Activated naive CD8-positive, alpha-beta T cell treated with anti-CD3 and anti-CD28 coated beads, Interleukin-2, amount 50 U/mL, for 24 hours (primary cell): ENCODE results near the gene MIEF1.

Source experiments
- ATAC-seq: fragments of 150-1000 bp; cut with Tn5 transposase; one replicate; pipeline ENCODE4 v1.10.0; 2021
- DNase-seq: peaks from one replicate; pipeline ENCODE4 v3.0.0; 2021
- H3K27ac Mint-ChIP-seq: one replicate; pipeline ENCODE4 v1.8.0; 2021; ENCODE audit warnings: mild to moderate bottlenecking, mixed read lengths
- H3K27me3 Mint-ChIP-seq: one replicate; pipeline ENCODE4 v1.8.0; 2021; ENCODE audit warnings: mixed read lengths
- H3K36me3 Mint-ChIP-seq: one replicate; pipeline ENCODE4 v1.8.0; 2021; ENCODE audit warnings: low read depth, mixed read lengths
- H3K4me1 Mint-ChIP-seq: one replicate; pipeline ENCODE4 v1.8.0; 2021; ENCODE audit warnings: mixed read lengths
- H3K4me3 Mint-ChIP-seq: one replicate; pipeline ENCODE4 v1.8.0; 2021; ENCODE audit warnings: mild to moderate bottlenecking, moderate library complexity, mixed read lengths
- H3K9me3 Mint-ChIP-seq: one replicate; pipeline ENCODE4 v1.8.0; 2021; ENCODE audit warnings: mixed read lengths

Gene MIEF1

GRCh38 chr22:39532215-39533073 lies 30.4 kb downstream of the MIEF1 start, which contains the start of gene RPS19BP1:
RPS19BP1 (minus strand) TSS chr22:39532748; CDS start chr22:39532738, 10 bp downstream.
- DNase-seq = peak; percentile 99
- Mint-ChIP-seq H3K9me3 (no peaks in the 10 kb centered on the region), H3K36me3 (peaks cover 32% of the 10 kb centered on the region), H3K4me3 (peak within 1 kb of the TSS; percentile 97), H3K27ac (peak within 1 kb of the TSS; percentile 93), H3K4me1 (peaks cover 61% of the 10 kb centered on the region), H3K27me3 (no peaks in the 10 kb centered on the region)
- peak; percentile 86 for ATAC-seq

GRCh38 chr22:39534092-39534506 lies 32.0 kb downstream of the MIEF1 start:
- no peaks in the 10 kb centered on the region for H3K9me3 Mint-ChIP-seq
- DNase-seq = no peak
- H3K27ac Mint-ChIP-seq = no peak overlapping the region
- no peak for ATAC-seq
- H3K4me1 Mint-ChIP-seq = peaks cover 46% of the 10 kb centered on the region
- peak overlapping the region; percentile 18 for H3K4me3 Mint-ChIP-seq
- H3K36me3 Mint-ChIP-seq = peaks cover 27% of the 10 kb centered on the region
- no peaks in the 10 kb centered on the region for H3K27me3 Mint-ChIP-seq

GRCh38 chr22:39534591-39535356 lies 32.7 kb downstream of the MIEF1 start:
- no peaks in the 10 kb centered on the region for H3K9me3 Mint-ChIP-seq
- DNase-seq = peak; percentile 92
- peak overlapping the region; percentile 18 for H3K4me3 Mint-ChIP-seq
- peaks cover 21% of the 10 kb centered on the region for H3K36me3 Mint-ChIP-seq
- H3K27ac Mint-ChIP-seq = peak overlapping the region; percentile 29
- peaks cover 39% of the 10 kb centered on the region for H3K4me1 Mint-ChIP-seq
- no peak for ATAC-seq
- no peaks in the 10 kb centered on the region for H3K27me3 Mint-ChIP-seq

GRCh38 chr22:39535357-39535725 lies 33.3 kb downstream of the MIEF1 start:
- no peak for DNase-seq
- H3K4me3 Mint-ChIP-seq = no peak overlapping the region
- H3K27ac Mint-ChIP-seq = no peak overlapping the region
- H3K4me1 Mint-ChIP-seq = peaks cover 33% of the 10 kb centered on the region
- ATAC-seq = no peak
- H3K9me3 Mint-ChIP-seq = no peaks in the 10 kb centered on the region
- H3K27me3 Mint-ChIP-seq = no peaks in the 10 kb centered on the region
- H3K36me3 Mint-ChIP-seq = peaks cover 16% of the 10 kb centered on the region

- H3K27ac Mint-ChIP-seq = no peak overlapping the region
- H3K9me3 Mint-ChIP-seq = no peaks in the 10 kb centered on the region
- no peak for DNase-seq
- ATAC-seq = no peak
- H3K27me3 Mint-ChIP-seq = no peaks in the 10 kb centered on the region
- H3K36me3 Mint-ChIP-seq = peaks cover 12% of the 10 kb centered on the region
- H3K4me3 Mint-ChIP-seq = no peak overlapping the region
- H3K4me1 Mint-ChIP-seq = peaks cover 27% of the 10 kb centered on the region
Measured at GRCh38 chr22:39535831-39536449, 33.9 kb downstream of the MIEF1 start.

GRCh38 chr22:39536711-39537110 lies 34.6 kb downstream of the MIEF1 start:
- DNase-seq (no peak), ATAC-seq (no peak)
- Mint-ChIP-seq H3K27me3 (no peaks in the 10 kb centered on the region), H3K4me1 (peaks cover 20% of the 10 kb centered on the region), H3K36me3 (peaks cover 7% of the 10 kb centered on the region), H3K4me3 (no peak overlapping the region), H3K9me3 (no peaks in the 10 kb centered on the region), H3K27ac (no peak overlapping the region)

GRCh38 chr22:39537975-39538374 lies 35.9 kb downstream of the MIEF1 start:
- H3K27me3 Mint-ChIP-seq = peaks cover 3% of the 10 kb centered on the region
- H3K9me3 Mint-ChIP-seq = no peaks in the 10 kb centered on the region
- no peak overlapping the region for H3K4me3 Mint-ChIP-seq
- H3K36me3 Mint-ChIP-seq = no peaks in the 10 kb centered on the region
- peaks cover 11% of the 10 kb centered on the region for H3K4me1 Mint-ChIP-seq
- DNase-seq (no peak), ATAC-seq (no peak)
- no peak overlapping the region for H3K27ac Mint-ChIP-seq

- H3K9me3 Mint-ChIP-seq = no peaks in the 10 kb centered on the region
- peaks cover 10% of the 10 kb centered on the region for H3K4me1 Mint-ChIP-seq
- H3K4me3 Mint-ChIP-seq = no peak overlapping the region
- DNase-seq (no peak), ATAC-seq (no peak)
- peaks cover 28% of the 10 kb centered on the region for H3K27me3 Mint-ChIP-seq
- H3K36me3 Mint-ChIP-seq = no peaks in the 10 kb centered on the region
- no peak overlapping the region for H3K27ac Mint-ChIP-seq
Measured at GRCh38 chr22:39543095-39543494, 41.0 kb downstream of the MIEF1 start.

- ATAC-seq (no peak), DNase-seq (peak; percentile 75)
- Mint-ChIP-seq H3K27ac (no peak overlapping the region), H3K36me3 (no peaks in the 10 kb centered on the region), H3K9me3 (no peaks in the 10 kb centered on the region), H3K4me1 (peaks cover 10% of the 10 kb centered on the region), H3K27me3 (peaks cover 45% of the 10 kb centered on the region), H3K4me3 (no peak overlapping the region)
Measured at GRCh38 chr22:39545386-39546365, 43.6 kb downstream of the MIEF1 start.

- no peak overlapping the region for H3K27ac Mint-ChIP-seq
- H3K36me3 Mint-ChIP-seq = no peaks in the 10 kb centered on the region
- H3K9me3 Mint-ChIP-seq = no peaks in the 10 kb centered on the region
- no peak overlapping the region for H3K4me3 Mint-ChIP-seq
- no peak for DNase-seq
- no peak for ATAC-seq
- peaks cover 48% of the 10 kb centered on the region for H3K27me3 Mint-ChIP-seq
- peaks cover 10% of the 10 kb centered on the region for H3K4me1 Mint-ChIP-seq
Measured at GRCh38 chr22:39546889-39547586, 44.9 kb downstream of the MIEF1 start.

- Mint-ChIP-seq H3K9me3 (no peaks in the 10 kb centered on the region), H3K27me3 (peaks cover 48% of the 10 kb centered on the region), H3K4me1 (peaks cover 10% of the 10 kb centered on the region), H3K27ac (no peak overlapping the region), H3K4me3 (no peak overlapping the region), H3K36me3 (no peaks in the 10 kb centered on the region)
- no peak for DNase-seq
- no peak for ATAC-seq
Measured at GRCh38 chr22:39547587-39547947, 45.5 kb downstream of the MIEF1 start.

- no peaks in the 10 kb centered on the region for H3K9me3 Mint-ChIP-seq
- no peaks in the 10 kb centered on the region for H3K36me3 Mint-ChIP-seq
- ATAC-seq (no peak), DNase-seq (no peak)
- peaks cover 44% of the 10 kb centered on the region for H3K27me3 Mint-ChIP-seq
- H3K4me1 Mint-ChIP-seq = peaks cover 5% of the 10 kb centered on the region
- H3K4me3 Mint-ChIP-seq = no peak overlapping the region
- H3K27ac Mint-ChIP-seq = no peak overlapping the region
Measured at GRCh38 chr22:39553429-39553828, 51.3 kb downstream of the MIEF1 start.

- ATAC-seq (no peak), DNase-seq (no peak)
- Mint-ChIP-seq H3K27me3 (peaks cover 45% of the 10 kb centered on the region), H3K9me3 (no peaks in the 10 kb centered on the region), H3K4me3 (no peak overlapping the region), H3K4me1 (peaks cover 7% of the 10 kb centered on the region), H3K36me3 (no peaks in the 10 kb centered on the region), H3K27ac (no peak overlapping the region)
Measured at GRCh38 chr22:39554151-39554550, 52.1 kb downstream of the MIEF1 start.
